LNCAP (cell line): ENCODE results near the gene PPFIA3.

Experiments
- CTCF ChIP-seq: fragments of 450-650 bp; IDR thresholded peaks from 2 replicates; pipeline ENCODE4 v1.5.1; 2017; ENCODE audit warnings: mild to moderate bottlenecking

The PPFIA3 gene

GRCh38 chr19:49120868-49121267, 1.5 kb downstream of the PPFIA3 start:
- TF ChIP-seq CTCF: no peak

DNA sequence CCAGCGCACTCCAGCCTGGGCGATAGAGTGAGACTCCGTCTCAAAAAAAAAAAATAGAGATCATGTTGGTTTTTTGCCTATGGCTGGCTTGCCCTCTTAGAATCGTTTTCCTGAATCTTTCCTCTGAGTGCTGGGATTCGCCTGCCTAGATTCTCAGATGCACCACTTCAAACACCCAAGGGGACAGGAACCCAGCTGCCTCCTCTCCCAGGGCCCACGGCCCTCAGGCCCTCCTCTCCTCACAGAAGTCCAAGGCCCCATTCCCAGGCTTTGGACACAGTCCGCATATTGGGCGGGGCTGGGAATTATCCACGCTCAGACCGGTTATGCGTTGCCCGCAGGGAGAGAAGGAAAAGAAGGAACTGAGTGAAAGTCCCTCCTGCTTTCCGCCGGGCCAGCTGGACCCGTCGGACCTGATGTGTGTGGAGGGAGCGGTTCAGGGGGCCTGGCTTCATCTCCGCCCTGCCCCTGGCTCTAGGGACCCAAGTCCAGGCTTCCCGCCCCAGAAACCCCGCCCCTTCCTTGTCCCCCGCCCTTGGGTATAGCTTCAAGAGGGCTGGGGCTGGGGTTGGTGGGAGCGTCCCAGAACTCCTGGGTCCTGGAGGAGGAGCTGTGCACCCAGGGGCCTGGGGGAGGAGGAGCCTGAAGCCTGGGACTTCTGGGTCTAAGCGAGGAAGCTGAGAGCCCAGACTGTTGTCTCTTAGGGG, 5.8 kb downstream of the PPFIA3 start:
- TF ChIP-seq CTCF: no peak

- no peak for TF ChIP-seq CTCF
These were observed 7.2 kb downstream of the PPFIA3 start for GRCh38 chr19:49126575-49126974.

DNA sequence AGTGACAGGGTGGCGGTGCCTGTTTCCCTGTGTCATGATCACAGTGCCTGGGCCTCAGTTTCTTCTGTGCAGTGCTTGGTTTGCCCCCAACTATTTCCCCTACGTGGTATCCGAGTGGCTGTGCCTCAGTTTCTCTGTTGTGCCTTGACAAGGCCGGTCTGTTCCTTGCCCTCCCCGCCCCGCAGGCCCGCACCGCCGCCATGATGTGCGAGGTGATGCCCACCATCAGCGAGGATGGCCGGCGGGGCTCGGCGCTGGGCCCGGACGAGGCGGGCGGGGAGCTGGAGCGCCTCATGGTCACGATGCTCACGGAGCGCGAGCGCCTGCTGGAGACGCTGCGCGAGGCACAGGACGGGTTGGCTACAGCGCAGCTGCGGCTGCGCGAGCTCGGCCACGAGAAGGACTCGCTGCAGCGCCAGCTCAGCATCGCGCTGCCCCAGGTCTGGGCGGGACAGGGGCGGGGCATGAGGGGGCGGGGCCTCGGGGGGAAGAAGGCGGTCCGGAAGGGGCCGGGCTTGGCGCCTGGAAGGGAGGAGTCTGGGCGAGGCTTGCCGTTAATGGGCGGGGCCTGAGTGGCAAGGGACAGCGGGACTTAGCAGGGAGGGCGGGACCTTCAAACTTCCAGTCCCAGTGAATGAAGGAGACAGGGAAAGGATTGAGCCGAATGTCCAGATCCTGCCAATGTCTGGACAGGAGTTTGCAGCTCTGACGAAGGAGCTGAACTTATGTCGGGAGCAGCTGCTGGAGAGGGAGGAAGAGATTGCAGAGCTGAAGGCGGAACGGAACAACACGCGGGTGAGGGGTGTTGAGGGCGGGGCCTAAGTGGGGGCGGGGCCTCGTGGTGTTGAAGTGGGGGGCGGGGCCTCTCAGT, 8.6 kb downstream of the PPFIA3 start:
- no peak for TF ChIP-seq CTCF

GRCh38 chr19:49128545-49129237, 9.3 kb downstream of the PPFIA3 start:
- TF ChIP-seq CTCF: no peak

GRCh38 chr19:49129238-49129583, 9.9 kb downstream of the PPFIA3 start:
- no peak for TF ChIP-seq CTCF

- no peak for TF ChIP-seq CTCF
These were observed 11.0 kb downstream of the PPFIA3 start for GRCh38 chr19:49130325-49130724.
